ENCODE data around the gene TRAP1.

GRCh38 chr16:3656491-3657468 is 60.5 kb downstream of the TRAP1 start:
- TF ChIP-seq POLR2AphosphoS5 (IDR thresholded peaks at IDR 0.05) (no peak), CTCF (IDR thresholded peaks at IDR 0.05) (no peak), POLR2A (IDR thresholded peaks at IDR 0.05) (no peak)
